K562 (cell line): Measurements from ENCODE around the gene ASMTL. TPM values are rescaled to one million over a fixed set of nuclear protein-coding genes. Genes with fewer than 3 reads are reported as not detected.
A peak's percentile ranks its signal among the peaks of the same experiment; 100 is the strongest.

Experiments
- ATAC-seq: fragments of 200-7000 bp; cut with Tn5 transposase; 3 replicates; pipeline ENCODE4 v1.9.1; 2020; ENCODE audit warnings: moderate library complexity
- BruUV-seq: library from RNA; stranded (reverse); fragments of 400-500 nt; replicated peaks from 2 replicates; lab custom pipeline; 2021; lab: Mats Ljungman, UMichigan
- CTCF ChIA-PET: fragments of 300-600 bp; formaldehyde crosslinking; extraction: SDS; loops from one replicate; lab custom pipeline; 2021; ENCODE audit warnings: low intra/inter-chr PET ratio; lab: Yijun Ruan, JAX
- POLR2A ChIA-PET: fragments of 300-600, 350-650 bp; sonication (Branson Sonifier 250); formaldehyde crosslinking; extraction: SDS; loops from one replicate; lab custom pipeline; 2021; ENCODE audit warnings: antibody characterized with exemption, inconsistent platforms; lab: Yijun Ruan, JAX
- DNase-seq, 4 experiments: peaks; one replicate each; pipeline versions ENCODE4 v3.0.0 to v3.0.0-alpha.2; 2011 to 2018; ENCODE audit warnings: low spot score in 3 of 4, mixed read lengths in 3 of 4; ENCODE audit errors: extremely low read depth in 1 of 4
- FAIRE-seq: peaks from 2 replicates; lab custom pipeline; 2011; peaks lifted over from hg19 to GRCh38; lab: Jason Lieb, UNC
- H2AFZ ChIP-seq: 2 replicates; pipeline ENCODE4 v1.6.0; 2011; ENCODE audit warnings: low read depth, low read length, control low read depth, inconsistent platforms
- H3K27ac ChIP-seq: fragments of 200-600 bp; 3 replicates; pipeline ENCODE4 v1.8.0; 2011; ENCODE audit warnings: low read depth, mild to moderate bottlenecking, control low read depth, inconsistent platforms, low read length, moderate library complexity, mixed read lengths; ENCODE audit errors: extremely low read depth
- H3K27me3 ChIP-seq, 2 experiments: fragments of 300-600 bp in 1 of 2; 2 replicates in 1 of 2; 3 replicates in 1 of 2; pipeline versions ENCODE4 v1.6.0 to v1.8.0; 2011; ENCODE audit warnings: inconsistent platforms in 2 of 2, low read length in 2 of 2, mild to moderate bottlenecking in 1 of 2, mixed read lengths in 1 of 2, moderate library complexity in 1 of 2; ENCODE audit not compliant: control insufficient read depth in 2 of 2, insufficient read depth in 2 of 2
- H3K36me3 ChIP-seq: fragments of 300-600 bp; 3 replicates; pipeline ENCODE4 v1.8.0; 2011; ENCODE audit warnings: mild to moderate bottlenecking, low read length, inconsistent platforms; ENCODE audit not compliant: control insufficient read depth, insufficient read depth
- H3K4me1 ChIP-seq, 2 experiments: fragments of 200-600 bp in 1 of 2; replicated peaks in 1 of 2; 2 replicates in 1 of 2; 3 replicates in 1 of 2; pipeline versions ENCODE4 v1.5.1 to v1.8.0; 2011; ENCODE audit warnings: inconsistent platforms in 2 of 2, low read length in 2 of 2, mild to moderate bottlenecking in 1 of 2, mixed read lengths in 1 of 2, moderate library complexity in 1 of 2; ENCODE audit not compliant: control insufficient read depth in 2 of 2, insufficient read depth in 2 of 2
- H3K4me2 ChIP-seq: 2 replicates; pipeline ENCODE4 v1.6.1; 2011; ENCODE audit warnings: low read length, control low read depth, inconsistent platforms, mixed read lengths; ENCODE audit not compliant: insufficient read depth
- H3K4me3 ChIP-seq: fragments of 200-600 bp; sonication (generic), shearing (Covaris generic); 2 replicates; pipeline ENCODE4 v1.5.1; 2016; ENCODE audit warnings: control low read depth, inconsistent platforms
- H3K79me2 ChIP-seq: fragments of 200-600 bp; 3 replicates; pipeline ENCODE4 v1.8.0; 2011; ENCODE audit warnings: low read length, inconsistent platforms; ENCODE audit not compliant: control insufficient read depth, insufficient read depth
- H3K9ac ChIP-seq, 2 experiments: 2 replicates each; pipeline versions ENCODE4 v1.6.0 to v1.6.1; 2011; ENCODE audit warnings: low read depth in 2 of 2, low read length in 2 of 2, control low read depth in 1 of 2, inconsistent platforms in 1 of 2, mild to moderate bottlenecking in 1 of 2, mixed read lengths in 1 of 2; ENCODE audit not compliant: insufficient read depth in 1 of 2
- H3K9me1 ChIP-seq: one replicate; pipeline ENCODE4 v1.6.0; 2011; ENCODE audit warnings: inconsistent platforms, mild to moderate bottlenecking, low read length, moderate library complexity; ENCODE audit not compliant: control insufficient read depth, insufficient read depth
- H3K9me3 ChIP-seq: replicated peaks from 2 replicates; pipeline ENCODE4 v1.5.1; 2011; ENCODE audit warnings: low read depth, low read length, inconsistent platforms; ENCODE audit not compliant: control insufficient read depth, insufficient read depth
- H4K20me1 ChIP-seq: replicated peaks from 2 replicates; pipeline ENCODE4 v1.6.1; 2011; ENCODE audit warnings: low read length, inconsistent platforms, mixed read lengths; ENCODE audit not compliant: control insufficient read depth, insufficient read depth
- CBX1 ChIP-seq: sonication (generic); IDR thresholded peaks from 2 replicates; pipeline ENCODE4 v1.6.1; 2016; ENCODE audit warnings: antibody characterized with exemption, low read depth, mild to moderate bottlenecking
- EP300 ChIP-seq: IDR thresholded peaks from 2 replicates; pipeline ENCODE4 v1.6.1; 2012; ENCODE audit warnings: low read length, improper control_type of control experiment
- ESRRA ChIP-seq: fragments of 450-650 bp; IDR thresholded peaks from 2 replicates; pipeline ENCODE4 v1.6.1; 2014; ENCODE audit warnings: low read depth, mild to moderate bottlenecking, moderate library complexity, borderline replicate concordance
- KLF6 ChIP-seq: fragments of 250-450 bp; sonication (Bioruptor Pico); IDR thresholded peaks from 2 replicates; pipeline ENCODE4 v1.4.0; 2020; ENCODE audit warnings: mild to moderate bottlenecking, moderate library complexity, borderline replicate concordance
- NFIC ChIP-seq: fragments of 450-650 bp; IDR thresholded peaks from 2 replicates; pipeline ENCODE4 v1.6.1; 2017; ENCODE audit warnings: mild to moderate bottlenecking, inconsistent platforms
- PHF20 ChIP-seq: fragments of 450-650 bp; IDR thresholded peaks from 2 replicates; pipeline ENCODE4 v1.6.1; 2018; ENCODE audit not compliant: partially characterized antibody
- ZNF24 ChIP-seq: fragments of 450-650 bp; IDR thresholded peaks from 2 replicates; pipeline ENCODE4 v1.6.1; 2016
- ZNF263 ChIP-seq: sonication (generic); formaldehyde crosslinking; IDR thresholded peaks from 2 replicates; pipeline ENCODE4 v1.8.0; 2022; ENCODE audit warnings: mild to moderate bottlenecking, missing genetic modification reagents, borderline replicate concordance
- ZNF76 ChIP-seq: fragments of 250-450 bp; sonication (Bioruptor Pico); IDR thresholded peaks from 2 replicates; pipeline ENCODE4 v1.4.0; 2020; ENCODE audit warnings: mild to moderate bottlenecking, moderate library complexity, borderline replicate concordance
- WGBS: fragments of 100-300 bp; shearing (Covaris generic); methylation state at CpG from one replicate; pipeline ENCODE4 v1.1.6; 2016; ENCODE audit warnings: low coverage, mixed read lengths; ENCODE audit not compliant: insufficient coverage; ENCODE audit errors: missing lambda C conversion rate; 5-methylcytosine and 5-hydroxymethylcytosine counted together
- in situ Hi-C: fragments of 300-500 bp; cut with MboI; formaldehyde crosslinking; loops from 4 replicates; pipeline ENCODE4 v1.15.0; 2018; ENCODE audit warnings: inconsistent platforms, mixed read lengths
- intact Hi-C: fragments of 100-400 bp; cut with micrococcal nuclease; formaldehyde crosslinking; loops from 2 replicates; pipeline ENCODE4 v1.14.2; 2022
- polyA plus RNA-seq, 8 experiments: library from polyadenylated mRNA; depleted of rRNA in 4 of 8; stranded (reverse) in 5 of 8; unstranded in 3 of 8; fragments of >200 nt; fragmentation: Nextera tagmentation in 2 of 8; fragmentation: Illumina TruSeq in 1 of 8; extraction: Ambion mirVana in 2 of 8; extraction: Trizol in 1 of 8; gene quantifications; 2 replicates each; pipeline versions ENCODE4 v1.2.1 to v1.2.3, GENCODE V29; 2011 to 2014; ENCODE audit warnings: inconsistent platforms in 1 of 8, missing spikeins in 1 of 8
- total RNA-seq, 7 experiments: library from RNA; depleted of rRNA in 6 of 7; stranded (reverse); fragments of >200 nt in 6 of 7; fragmentation: Illumina TruSeq in 2 of 7; extraction: Trizol in 2 of 7; gene quantifications; 2 replicates each; pipeline versions ENCODE4 v1.2.1 to v1.2.3, GENCODE V29; 2011 to 2021; ENCODE audit warnings: low replicate concordance in 1 of 7
- TF ChIP-seq, protein P1 (sequence below), 2 experiments: fragments of 450-650 bp; IDR thresholded peaks; 2 replicates each; pipeline ENCODE4 v1.6.1; 2018; ENCODE audit warnings: mild to moderate bottlenecking in 2 of 2, low read depth in 1 of 2; ENCODE audit not compliant: partially characterized antibody in 2 of 2
- TF ChIP-seq, protein P2 (sequence below): fragments of 250-450 bp; sonication (Bioruptor Pico); IDR thresholded peaks from 2 replicates; pipeline ENCODE4 v1.8.0; 2021; ENCODE audit warnings: borderline replicate concordance, mild to moderate bottlenecking, moderate library complexity; ENCODE audit not compliant: poor library complexity, severe bottlenecking
- TF ChIP-seq, protein P3 (sequence below): sonication (generic); formaldehyde crosslinking; IDR thresholded peaks from 2 replicates; pipeline ENCODE4 v1.8.1; 2023; ENCODE audit warnings: missing genetic modification reagents, mild to moderate bottlenecking, borderline replicate concordance

The ASMTL gene
- total and polyA plus RNA-seq, 9 of the 15 experiments (the other 6 are each of a cell fraction or from before 2014, with no cell fraction given), result 0.56 to 20.6 (median 7.6) TPM

- TF ChIP-seq, protein P1, sequence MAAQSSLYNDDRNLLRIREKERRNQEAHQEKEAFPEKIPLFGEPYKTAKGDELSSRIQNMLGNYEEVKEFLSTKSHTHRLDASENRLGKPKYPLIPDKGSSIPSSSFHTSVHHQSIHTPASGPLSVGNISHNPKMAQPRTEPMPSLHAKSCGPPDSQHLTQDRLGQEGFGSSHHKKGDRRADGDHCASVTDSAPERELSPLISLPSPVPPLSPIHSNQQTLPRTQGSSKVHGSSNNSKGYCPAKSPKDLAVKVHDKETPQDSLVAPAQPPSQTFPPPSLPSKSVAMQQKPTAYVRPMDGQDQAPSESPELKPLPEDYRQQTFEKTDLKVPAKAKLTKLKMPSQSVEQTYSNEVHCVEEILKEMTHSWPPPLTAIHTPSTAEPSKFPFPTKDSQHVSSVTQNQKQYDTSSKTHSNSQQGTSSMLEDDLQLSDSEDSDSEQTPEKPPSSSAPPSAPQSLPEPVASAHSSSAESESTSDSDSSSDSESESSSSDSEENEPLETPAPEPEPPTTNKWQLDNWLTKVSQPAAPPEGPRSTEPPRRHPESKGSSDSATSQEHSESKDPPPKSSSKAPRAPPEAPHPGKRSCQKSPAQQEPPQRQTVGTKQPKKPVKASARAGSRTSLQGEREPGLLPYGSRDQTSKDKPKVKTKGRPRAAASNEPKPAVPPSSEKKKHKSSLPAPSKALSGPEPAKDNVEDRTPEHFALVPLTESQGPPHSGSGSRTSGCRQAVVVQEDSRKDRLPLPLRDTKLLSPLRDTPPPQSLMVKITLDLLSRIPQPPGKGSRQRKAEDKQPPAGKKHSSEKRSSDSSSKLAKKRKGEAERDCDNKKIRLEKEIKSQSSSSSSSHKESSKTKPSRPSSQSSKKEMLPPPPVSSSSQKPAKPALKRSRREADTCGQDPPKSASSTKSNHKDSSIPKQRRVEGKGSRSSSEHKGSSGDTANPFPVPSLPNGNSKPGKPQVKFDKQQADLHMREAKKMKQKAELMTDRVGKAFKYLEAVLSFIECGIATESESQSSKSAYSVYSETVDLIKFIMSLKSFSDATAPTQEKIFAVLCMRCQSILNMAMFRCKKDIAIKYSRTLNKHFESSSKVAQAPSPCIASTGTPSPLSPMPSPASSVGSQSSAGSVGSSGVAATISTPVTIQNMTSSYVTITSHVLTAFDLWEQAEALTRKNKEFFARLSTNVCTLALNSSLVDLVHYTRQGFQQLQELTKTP (IDR thresholded peaks at IDR 0.05; ENCODE audit: low read depth in 1 of 2, partially characterized antibody in 2 of 2), result peak in 1 of 2 experiments; percentile 26
- TF ChIP-seq NFIC (no peak), ZNF24 (peak; percentile 61; the same call in 1 of the 2 replicates), PHF20 (no peak), CBX1 (peak; percentile 53; the same call in 1 of the 2 replicates), KLF6 (CRISPR knock-in tag) (no peak)
These were observed 33.5 kb upstream of the ASMTL start (continued) for GRCh38 chrX:1486177-1486576.

- H3K9me3 ChIP-seq, result 0 out of 2 replicates have a peak, but pooled peaks cover 2% of the 10 kb centered on the region
- no peak overlapping the region for H3K27ac ChIP-seq
- ATAC-seq (no peak), DNase-seq (no peak), FAIRE-seq (no peak)
- no peaks in the 10 kb centered on the region for H3K79me2 ChIP-seq
- BruUV-seq, result no TSS peak
- in situ Hi-C loops, result no loop called here
- H4K20me1 ChIP-seq, result no peaks in the 10 kb centered on the region
- H3K4me3 ChIP-seq, result no peak overlapping the region
- intact Hi-C loops, result no loop called here
- no peaks in the 10 kb centered on the region for H3K36me3 ChIP-seq
- no peak overlapping the region for H3K9ac ChIP-seq
- H2AFZ ChIP-seq, result no peak overlapping the region
- WGBS, result 100% methylated on average over 3 of the region's 9 CpGs
- peaks cover 12 to 15% of the 10 kb centered on the region in 2 experiments for H3K4me1 ChIP-seq
- POLR2A ChIA-PET, result no interaction called here
- no peaks in the 10 kb centered on the region for H3K9me1 ChIP-seq
- H3K4me2 ChIP-seq, result no peak overlapping the region
- CTCF ChIA-PET, result no interaction called here
- H3K27me3 ChIP-seq, result no peaks in the 10 kb centered on the region
- TF ChIP-seq ZNF76 (no peak), EP300 (no peak), ESRRA (no peak), ZNF263 (CRISPR knock-in tag) (no peak)
- TF ChIP-seq, protein P2, sequence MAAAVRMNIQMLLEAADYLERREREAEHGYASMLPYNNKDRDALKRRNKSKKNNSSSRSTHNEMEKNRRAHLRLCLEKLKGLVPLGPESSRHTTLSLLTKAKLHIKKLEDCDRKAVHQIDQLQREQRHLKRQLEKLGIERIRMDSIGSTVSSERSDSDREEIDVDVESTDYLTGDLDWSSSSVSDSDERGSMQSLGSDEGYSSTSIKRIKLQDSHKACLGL (CRISPR knock-in tag), result no peak
- TF ChIP-seq, protein P3, sequence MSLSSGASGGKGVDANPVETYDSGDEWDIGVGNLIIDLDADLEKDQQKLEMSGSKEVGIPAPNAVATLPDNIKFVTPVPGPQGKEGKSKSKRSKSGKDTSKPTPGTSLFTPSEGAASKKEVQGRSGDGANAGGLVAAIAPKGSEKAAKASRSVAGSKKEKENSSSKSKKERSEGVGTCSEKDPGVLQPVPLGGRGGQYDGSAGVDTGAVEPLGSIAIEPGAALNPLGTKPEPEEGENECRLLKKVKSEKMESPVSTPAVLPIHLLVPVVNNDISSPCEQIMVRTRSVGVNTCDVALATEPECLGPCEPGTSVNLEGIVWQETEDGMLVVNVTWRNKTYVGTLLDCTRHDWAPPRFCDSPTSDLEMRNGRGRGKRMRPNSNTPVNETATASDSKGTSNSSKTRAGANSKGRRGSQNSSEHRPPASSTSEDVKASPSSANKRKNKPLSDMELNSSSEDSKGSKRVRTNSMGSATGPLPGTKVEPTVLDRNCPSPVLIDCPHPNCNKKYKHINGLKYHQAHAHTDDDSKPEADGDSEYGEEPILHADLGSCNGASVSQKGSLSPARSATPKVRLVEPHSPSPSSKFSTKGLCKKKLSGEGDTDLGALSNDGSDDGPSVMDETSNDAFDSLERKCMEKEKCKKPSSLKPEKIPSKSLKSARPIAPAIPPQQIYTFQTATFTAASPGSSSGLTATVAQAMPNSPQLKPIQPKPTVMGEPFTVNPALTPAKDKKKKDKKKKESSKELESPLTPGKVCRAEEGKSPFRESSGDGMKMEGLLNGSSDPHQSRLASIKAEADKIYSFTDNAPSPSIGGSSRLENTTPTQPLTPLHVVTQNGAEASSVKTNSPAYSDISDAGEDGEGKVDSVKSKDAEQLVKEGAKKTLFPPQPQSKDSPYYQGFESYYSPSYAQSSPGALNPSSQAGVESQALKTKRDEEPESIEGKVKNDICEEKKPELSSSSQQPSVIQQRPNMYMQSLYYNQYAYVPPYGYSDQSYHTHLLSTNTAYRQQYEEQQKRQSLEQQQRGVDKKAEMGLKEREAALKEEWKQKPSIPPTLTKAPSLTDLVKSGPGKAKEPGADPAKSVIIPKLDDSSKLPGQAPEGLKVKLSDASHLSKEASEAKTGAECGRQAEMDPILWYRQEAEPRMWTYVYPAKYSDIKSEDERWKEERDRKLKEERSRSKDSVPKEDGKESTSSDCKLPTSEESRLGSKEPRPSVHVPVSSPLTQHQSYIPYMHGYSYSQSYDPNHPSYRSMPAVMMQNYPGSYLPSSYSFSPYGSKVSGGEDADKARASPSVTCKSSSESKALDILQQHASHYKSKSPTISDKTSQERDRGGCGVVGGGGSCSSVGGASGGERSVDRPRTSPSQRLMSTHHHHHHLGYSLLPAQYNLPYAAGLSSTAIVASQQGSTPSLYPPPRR, result no peak
These were observed 32.3 kb upstream of the ASMTL start for GRCh38 chrX:1485033-1485432.
